GM19467 (cell line): ENCODE data around the gene PNLIPRP3.
A peak's percentile ranks its signal among the peaks of the same experiment; 100 is the strongest.
"Not testable (repeated sequence)": the region's sequence is repeated elsewhere in the genome, so short reads cannot be mapped to it uniquely, and the experiment has no call there.

Source experiments
- ATAC-seq: cut with Tn5 transposase; IDR thresholded peaks from one replicate; pipeline ENCODE4 v1.9.1; 2021; ENCODE audit warnings: mild to moderate bottlenecking, moderate library complexity; ENCODE audit not compliant: unreplicated experiment

Gene PNLIPRP3

DNA sequence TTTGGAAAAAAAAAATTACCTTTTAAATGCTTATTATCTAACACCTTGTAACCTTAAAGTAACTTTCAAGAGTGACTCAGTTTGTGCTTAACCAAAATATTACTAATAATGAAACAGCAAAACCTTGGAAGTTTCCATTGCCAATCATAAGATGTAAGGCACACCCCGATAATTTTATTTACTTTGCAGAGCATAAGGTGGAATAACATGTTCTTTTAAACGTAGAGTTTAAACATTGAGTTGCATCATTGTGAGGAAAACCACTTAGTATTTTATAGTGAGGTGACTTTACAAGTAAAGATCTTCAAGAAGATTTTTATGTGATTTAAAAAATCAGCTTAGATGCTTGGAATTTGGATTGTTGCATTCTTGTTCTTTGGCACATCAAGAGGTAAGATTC, at the start of gene PNLIPRP3:
Gene PNLIPRP3, plus strand, starts transcription at position 177 of the 400 bp plus-strand sequence. Its CDS starts 166 bp downstream, at position 343.
- no peak for ATAC-seq

DNA sequence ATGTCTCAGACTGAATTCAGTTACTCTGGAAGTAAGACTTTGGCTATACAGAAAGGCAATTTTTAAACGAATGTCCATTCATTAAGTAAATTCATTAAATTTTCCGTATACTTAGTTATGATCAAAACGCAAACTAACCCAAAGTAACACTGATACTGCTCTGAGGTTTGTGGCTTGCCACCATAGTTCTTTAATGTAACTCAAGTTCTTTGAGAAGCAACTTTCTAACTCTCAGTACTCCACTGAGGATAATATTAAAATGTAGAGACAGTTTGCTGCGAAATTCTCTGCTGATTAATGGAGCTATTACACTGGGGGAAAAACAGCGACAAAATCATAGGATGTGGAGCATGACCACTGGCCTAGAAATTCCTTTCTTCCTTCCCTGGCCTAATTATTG, 45.4 kb upstream of the PNLIPRP3 start:
- no peak for ATAC-seq

DNA sequence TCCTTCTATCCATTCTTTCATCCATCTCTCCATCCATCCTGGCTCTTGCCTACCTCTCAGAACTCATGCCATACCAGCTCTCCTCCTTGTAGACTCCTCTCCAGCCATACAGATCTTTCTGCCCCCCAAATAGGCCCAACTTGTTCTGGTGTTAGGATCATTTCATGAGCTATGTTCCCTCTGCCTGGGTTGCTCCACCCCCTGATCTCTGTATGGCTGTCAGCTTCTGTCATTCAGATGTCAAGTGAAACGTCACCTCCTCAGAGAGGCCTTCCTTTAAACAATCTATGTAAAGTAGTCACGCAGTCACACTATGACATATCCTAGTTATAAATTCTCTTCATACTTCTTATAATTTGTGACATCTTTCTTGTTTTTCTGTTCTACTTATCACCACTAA, 42.3 kb upstream of the PNLIPRP3 start:
- no peak for ATAC-seq

DNA sequence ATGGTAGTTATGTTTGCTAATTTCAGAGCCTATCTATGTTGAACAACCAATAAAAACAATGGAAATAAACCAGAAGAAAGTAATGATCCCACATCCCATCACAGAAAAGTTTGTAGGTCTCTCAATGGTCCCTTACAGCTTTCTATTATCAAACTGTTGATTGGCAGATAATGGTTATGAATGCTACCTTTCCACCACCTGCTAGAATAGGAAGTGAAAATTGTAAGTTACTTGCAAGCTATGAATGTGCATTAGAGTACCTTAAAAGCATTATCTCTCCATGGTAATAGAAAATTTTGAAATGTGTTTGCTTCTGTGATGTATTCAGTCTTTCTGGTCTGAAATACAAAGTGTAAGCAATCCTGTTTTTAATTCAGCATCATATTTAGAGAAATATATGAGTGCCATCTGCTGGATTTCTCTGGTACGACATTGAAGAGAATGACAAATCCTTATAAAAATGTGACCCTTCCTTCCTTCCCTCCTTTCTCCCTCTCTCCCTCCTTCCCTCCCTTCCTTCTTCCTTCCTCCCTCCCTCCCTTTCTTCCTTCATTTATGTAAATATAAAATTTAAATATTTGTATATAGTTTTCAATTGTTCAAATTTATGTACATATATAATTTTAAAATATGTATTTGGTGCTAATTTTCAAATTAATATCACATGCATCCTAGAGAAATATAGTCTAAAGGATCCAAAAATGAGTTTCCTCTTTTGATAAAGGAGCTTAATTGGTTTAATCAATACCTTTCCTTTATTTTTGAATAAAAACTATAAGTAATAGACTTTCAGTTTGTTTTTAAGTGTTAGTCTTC, 41.4 kb upstream of the PNLIPRP3 start:
- ATAC-seq, result no peak

DNA sequence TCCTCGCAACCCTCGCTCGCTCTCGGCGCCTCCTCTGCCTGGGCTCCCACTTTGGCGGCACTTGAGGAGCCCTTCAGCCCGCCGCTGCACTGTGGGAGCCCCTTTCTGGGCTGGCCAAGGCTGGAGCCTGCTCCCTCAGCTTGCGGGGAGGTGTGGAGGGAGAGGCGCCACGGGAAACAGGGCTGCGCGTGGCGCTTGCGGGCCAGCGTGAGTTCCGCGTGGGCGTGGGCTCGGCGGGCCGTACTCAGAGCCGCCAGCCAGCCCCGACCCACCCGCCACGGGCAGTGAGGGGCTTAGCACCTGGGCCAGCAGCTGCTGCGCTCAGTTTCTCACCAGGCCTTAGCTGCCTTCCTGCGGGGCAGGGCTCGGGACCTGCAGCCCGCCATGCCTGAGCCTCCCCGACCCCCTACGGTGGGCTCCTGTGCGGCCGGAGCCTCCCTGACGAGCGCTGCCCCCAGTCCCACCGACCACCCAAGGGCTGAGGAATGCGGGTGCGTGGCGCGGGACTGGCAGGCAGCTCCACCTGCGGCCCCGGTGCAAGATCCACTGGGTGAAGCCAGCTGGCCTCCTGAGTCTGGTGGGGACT, 34.3 kb upstream of the PNLIPRP3 start:
- not testable (repeated sequence) for ATAC-seq

DNA sequence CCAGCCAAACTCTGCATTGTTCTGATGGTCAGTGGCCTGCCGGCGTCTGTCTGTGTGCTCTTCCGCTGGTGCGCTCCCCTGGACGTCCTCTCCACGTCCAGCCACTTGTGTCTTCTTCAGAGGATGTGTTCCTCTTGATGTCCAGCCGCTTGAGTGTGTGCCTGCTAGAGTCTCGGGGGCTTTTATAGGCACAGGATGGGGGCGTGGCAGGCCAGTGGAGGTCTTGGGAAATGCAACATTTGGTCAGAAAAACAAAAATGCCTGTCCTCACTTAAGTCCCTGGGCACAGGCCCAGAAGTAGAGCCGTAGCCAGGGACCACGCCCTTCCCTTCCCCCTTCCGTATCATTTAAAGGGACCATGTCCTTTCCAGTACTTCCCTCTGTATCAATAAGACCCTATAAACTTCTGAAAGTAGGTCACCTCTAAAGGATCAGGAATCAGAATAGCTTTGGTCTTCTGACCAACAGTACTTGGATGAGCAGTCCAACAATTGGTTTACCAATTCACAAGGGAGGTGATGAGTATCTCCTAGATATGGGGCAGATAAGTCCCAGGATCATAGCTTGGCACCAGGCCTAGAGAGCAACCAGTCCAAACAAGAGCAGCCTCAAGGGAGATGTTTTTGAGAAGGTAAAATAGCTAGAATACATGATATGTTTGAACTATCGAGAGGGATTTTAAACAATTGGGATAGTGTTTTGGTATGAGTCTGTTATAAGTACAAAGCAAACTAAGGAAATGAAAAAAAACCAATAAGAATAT, 32.2 kb upstream of the PNLIPRP3 start:
- ATAC-seq, result no peak

DNA sequence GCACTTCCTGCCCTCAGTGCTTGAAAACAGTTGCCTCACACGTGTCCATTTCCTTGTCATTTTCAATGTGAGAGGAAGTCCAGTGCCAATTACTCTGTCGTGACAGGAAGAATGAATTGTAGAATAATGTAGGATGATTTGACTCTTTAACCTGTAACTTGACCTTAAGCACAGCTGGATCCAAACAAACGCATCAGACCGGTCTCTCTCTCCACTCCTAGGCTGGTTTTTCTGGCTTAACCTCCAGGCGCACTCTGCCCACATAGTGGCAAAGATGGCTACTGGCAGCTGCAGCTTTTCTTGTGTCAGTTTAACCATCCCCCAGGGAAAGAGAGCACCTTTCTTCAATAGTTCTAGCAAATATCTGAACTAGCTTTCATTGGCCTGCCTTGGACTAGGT, 29.4 kb upstream of the PNLIPRP3 start:
- ATAC-seq, result no peak

DNA sequence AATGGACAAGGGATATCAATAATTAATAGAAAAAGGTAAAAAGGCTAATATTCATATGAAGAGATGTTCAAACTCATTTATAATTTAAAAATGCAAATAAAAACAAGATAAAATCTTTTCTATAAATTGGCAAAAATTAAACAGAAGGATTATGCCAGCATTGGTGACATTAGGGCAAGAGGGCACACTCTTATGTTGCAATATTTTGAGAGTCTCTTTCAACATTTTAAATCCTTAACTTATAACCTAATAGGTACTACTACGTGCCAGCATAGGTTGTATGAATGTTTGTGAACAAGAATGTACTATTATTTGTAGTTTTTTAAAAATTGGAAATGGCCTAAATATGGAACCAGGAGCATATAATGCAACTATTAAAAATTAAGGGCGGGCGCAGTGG, 24.8 kb upstream of the PNLIPRP3 start:
- no peak for ATAC-seq

DNA sequence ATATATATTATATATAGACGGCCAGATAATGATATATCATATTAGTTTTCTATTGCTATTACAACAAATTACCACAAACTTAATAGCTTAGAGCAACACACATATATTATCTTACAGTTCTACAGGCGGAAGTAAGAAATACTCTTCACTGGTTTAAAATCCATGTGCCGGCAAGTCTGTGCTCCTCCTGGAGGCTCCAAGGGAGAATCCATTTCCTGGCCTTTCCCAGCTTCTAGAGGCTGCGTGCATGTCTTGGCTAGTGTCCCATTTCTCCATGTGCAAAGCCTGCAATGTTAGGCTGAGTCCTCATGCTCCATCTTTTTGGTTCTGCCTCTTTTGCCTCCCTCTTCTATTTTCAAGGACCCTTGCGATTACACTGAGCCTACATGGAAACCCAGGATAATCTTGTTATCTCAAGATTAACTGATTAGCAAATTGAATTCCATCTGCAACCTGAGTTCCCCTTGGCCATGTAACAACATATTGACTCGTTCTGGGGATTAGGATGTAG, 23.9 kb upstream of the PNLIPRP3 start:
- ATAC-seq, result no peak

DNA sequence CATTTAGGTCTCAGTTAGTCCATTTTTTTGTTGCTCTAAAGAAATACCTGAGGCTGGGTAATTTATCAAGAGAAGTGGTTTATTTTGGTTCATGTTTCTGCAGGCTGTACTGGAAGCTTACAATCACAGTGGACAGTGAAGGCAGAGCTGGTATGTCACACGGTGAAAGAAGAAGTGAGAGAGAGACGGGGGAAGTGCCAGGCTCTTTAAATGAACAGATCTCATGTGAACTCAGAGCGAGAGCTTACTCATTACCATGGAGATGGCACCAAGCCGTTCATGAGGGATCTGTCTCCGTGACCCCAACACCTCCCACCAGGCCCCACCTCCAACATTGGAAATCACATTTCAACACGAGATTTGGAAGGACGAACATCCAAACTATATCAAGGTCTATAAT, 18.9 kb upstream of the PNLIPRP3 start:
- no peak for ATAC-seq

DNA sequence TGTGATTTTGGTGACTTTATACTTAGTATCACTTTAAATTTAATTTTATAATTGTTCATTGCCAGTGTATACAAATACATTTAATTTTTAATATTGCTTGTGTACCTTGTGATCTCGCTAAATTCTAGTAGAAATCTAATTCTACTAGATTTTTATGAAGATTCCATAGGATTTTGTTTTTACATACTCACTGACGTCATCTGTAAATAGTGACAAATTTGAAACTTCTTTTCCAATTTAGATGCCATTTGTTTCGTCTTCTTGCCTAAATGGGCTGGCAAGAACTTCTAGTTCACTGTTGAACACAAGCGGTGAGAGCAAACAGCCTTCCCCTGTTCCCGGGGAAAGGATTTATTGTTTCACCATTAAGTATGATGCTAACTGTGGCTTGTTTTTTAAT, 17.3 kb upstream of the PNLIPRP3 start:
- no peak for ATAC-seq

DNA sequence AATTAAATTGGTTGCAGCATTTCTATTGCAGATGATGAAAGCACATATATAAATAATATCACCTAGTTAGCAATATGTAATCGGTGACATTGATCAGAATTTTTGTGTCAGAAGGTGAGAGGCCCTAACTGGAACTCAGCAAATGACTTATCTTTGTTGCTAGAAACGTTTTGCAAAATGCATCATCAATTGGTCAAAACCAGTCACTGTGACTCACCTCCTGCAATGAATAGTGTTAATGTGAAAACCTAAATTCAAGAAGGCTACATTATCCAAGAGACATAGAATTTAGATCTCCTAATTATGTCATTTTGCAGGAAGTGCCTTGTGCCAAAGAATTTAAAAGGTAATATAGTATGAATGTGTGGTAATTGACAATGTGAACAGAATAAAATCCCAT, 9.8 kb upstream of the PNLIPRP3 start:
- ATAC-seq, result no peak

DNA sequence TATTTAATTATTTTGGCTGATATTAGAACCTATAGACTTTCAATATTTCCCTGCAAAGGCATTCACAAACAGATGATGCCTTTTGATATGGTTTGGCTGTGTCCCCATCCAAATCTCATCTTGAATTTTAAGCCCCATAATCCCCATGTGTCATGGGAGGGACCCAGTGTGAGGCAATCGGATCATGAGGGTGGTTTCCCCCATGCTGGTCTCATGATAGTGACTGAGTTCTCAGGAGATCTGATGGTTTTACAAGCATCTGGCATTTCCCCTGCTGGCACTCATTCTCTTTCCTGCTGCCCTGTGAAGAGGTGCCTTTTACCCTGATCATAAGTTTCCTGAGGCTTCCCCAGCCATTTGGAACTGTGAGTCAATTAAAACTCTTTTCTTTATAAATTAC, 9.3 kb upstream of the PNLIPRP3 start:
- no peak for ATAC-seq

DNA sequence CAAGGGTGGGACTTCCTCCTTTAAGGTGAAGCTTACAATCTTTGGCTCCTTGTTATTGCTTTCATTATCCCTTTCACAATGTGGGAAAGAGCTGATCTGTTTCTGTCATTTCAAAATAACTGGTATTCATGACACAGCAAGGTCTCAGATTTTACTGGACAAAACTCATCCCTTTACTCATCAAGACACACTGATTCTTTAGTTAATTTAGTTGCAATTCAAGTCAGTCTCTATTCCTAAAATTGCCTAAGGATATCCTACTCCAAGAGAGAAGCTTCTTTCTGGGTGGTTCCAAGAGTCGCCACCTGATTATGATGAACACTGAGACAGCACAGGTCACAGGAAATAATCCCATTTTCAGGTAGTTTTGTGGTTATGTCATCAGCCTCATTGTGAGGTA, 5.8 kb upstream of the PNLIPRP3 start:
- ATAC-seq, result no peak

DNA sequence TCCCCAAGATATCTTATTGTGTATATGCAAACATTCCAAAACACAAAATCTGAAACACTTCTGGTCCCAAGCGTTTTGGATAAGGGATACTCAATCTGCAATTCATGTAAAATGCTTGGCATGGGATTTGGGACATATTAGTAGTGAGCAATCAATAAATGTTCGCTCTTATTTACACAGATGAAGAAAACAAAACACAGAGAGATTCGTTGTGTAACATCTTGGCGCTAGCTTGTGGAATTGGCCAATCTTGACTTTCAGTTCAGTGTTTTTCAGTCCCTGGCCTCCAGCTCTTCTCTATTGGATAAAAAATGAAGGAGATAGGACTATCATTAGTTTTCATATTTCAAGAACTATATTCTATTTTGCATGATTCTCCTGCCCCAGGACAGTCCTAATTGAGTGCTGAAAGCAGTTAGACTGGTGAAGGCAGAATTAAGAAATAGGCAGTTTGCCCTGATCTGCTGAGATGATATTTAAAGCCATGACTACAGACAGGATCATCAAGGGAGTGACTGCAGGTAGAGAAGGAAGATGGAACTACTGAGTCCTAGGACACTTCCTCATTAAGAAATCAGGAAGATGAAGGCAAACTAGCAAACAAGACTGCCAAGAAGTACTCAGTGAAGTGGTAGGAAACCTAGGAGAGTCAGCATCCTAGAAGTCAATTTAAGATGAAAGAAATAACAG, 1.8 kb downstream of the PNLIPRP3 start:
- ATAC-seq, result no peak

DNA sequence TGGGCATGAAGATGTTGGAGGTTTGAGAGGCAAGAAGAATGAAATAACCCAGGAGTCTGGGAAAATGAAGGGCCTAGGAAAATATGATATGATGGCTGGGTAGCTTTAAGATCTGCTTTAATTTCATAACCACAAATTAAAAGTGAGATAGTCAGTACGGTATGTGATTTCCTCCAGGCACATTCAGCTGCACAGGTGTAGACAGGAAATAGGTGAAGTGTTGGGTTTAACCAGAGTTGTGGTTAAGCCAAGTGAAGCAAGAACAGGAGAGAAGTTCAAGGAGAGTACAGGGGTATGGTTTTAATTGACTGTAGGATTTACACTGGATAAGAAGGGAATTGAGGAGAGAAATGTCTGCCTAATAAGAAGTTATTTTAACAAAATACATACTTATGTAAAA, 2.6 kb downstream of the PNLIPRP3 start:
- ATAC-seq, result no peak

DNA sequence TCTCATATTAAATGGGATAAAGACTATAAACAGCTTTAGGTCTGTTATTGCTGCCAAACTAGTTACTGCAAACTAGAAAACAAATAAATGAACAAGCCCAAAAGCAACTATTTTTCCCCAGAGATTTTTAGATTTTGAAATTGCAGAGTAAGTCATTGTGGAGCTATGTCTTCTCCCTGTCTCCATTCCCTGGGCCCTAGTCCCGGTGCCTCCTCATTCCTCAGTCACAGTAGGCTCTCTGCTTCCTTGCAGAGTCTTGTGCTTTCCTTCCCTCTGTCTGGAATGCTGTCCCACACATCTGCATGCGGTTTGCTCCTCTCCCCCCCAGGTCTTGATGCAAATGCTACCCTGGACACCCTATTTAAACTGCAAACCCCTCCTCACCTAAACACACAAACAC, 4.0 kb downstream of the PNLIPRP3 start:
- ATAC-seq, result no peak

DNA sequence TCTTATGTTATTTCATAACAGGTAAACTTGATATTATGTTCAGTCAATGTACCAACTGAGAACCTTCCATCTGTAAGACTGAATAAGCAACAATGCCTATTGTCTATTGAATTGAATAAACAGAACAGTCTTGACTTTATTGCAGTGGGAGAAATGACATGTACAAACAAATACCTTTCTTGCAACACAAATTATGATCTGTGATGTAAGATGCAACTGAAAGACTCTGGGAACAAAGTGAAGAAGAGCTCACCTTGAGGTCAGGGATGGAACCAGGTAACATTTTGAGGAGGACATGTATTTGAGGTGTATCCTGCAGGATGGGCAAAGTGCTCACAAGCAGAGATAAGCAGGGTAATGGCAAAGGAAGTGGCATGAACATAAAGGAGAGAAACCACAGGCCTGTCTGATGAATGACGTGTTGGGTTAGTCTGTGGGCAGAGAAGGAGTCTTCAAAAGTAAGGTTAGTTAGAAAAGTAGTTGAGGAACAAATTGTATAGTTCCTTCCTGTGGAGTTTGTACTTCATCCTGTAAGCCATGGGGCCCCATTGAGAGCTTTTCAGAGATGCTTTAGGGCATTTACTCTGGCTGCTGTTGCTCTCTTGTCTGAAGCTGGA, 9.5 kb downstream of the PNLIPRP3 start:
- ATAC-seq, result no peak

DNA sequence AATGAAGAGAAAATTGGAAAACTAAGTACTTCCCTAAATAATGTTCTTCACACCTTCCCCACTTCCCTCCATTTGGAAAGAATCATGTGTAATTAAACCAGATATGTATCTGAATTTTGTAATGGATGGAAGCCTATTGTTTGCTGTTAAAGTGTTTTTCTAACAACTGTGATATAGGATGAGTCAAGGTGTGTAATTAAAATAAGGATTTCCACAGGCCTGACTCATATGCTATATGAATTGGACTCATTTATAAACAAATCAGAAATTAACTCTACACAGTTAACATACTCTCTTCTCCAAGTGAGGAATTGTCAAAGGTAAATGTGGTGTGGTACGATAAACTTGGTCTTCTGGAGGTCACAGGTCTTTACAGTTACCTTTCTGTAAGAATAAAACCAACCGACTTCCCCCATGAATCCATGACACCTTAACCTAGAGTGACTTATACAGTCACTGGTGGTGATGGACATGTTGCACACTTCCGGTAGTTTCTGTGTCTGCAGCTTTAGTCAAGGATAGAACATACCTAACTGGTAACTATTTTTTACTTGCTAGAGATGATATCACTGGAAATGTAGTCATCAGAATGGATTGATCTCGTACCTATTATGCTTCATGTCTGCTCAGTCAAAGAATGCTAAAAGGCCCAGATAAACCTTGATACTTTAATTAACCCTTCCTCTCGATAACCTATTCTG, 12.8 kb downstream of the PNLIPRP3 start:
- ATAC-seq, result no peak

DNA sequence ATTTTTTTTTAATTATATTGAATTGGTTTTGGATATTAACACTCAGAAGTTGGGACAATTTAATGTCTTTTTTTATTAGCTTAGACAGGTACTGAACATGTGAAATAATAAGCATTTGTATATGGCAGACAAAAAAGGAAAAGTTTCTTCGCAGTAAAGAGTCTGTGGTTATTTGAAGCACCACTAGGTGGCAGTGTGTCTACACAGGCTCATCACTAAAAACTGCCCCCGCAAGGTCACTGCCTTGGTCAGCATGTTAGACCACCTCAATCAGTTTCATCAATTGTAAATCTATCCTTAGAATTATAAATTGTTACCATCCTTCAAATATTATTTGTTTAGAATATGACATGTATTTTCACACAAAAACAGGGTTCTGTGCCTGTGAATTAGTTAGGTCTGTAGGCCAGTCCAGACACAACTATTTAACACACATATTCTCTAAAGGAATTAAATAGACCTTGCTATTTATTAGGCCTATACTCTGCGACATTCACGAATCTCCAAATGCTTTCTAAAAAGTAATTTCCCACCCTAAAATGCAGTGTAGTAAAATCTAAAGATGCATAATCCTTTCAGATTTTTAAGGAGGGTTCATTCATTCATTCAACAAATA, 17.0 kb downstream of the PNLIPRP3 start:
- ATAC-seq, result peak; percentile 85
